H1 (cell line): ENCODE measurements around the gene GATA1. TPM values are rescaled to one million over a fixed set of nuclear protein-coding genes. Genes with fewer than 3 reads are reported as not detected.
A peak's percentile ranks its signal among the peaks of the same experiment; 100 is the strongest.

Experiments
- CTCF ChIA-PET: fragments of 300-600 bp; sonication (Branson Sonifier 250); formaldehyde crosslinking; loops from one replicate; lab custom pipeline; 2021; ENCODE audit not compliant: partially characterized antibody; lab: Charles Lee
- POLR2A ChIA-PET: fragments of 300-600 bp; sonication (Branson Sonifier 250); formaldehyde crosslinking; loops from one replicate; lab custom pipeline; 2021; ENCODE audit warnings: inconsistent platforms; ENCODE audit not compliant: partially characterized antibody; lab: Charles Lee
- DNase-seq, 2 experiments: peaks; one replicate each; pipeline versions ENCODE4 v3.0.0 to v3.0.0-alpha.2; 2010 to 2022; ENCODE audit warnings: low spot score in 2 of 2, low read depth in 1 of 2, mixed read lengths in 1 of 2
- FAIRE-seq: peaks from 2 replicates; lab custom pipeline; 2011; peaks lifted over from hg19 to GRCh38; lab: Jason Lieb, UNC
- H2AFZ ChIP-seq: 2 replicates; pipeline ENCODE4 v1.8.1; 2012; ENCODE audit warnings: low read length, inconsistent platforms
- H2AK5ac ChIP-seq: 2 replicates; pipeline ENCODE4 v1.6.1; 2013; ENCODE audit warnings: low read depth, low read length
- H2BK120ac ChIP-seq: replicated peaks from 2 replicates; pipeline ENCODE3; 2013; ENCODE audit warnings: low read depth, low read length, inconsistent platforms
- H2BK12ac ChIP-seq: 2 replicates; pipeline ENCODE4 v1.6.1; 2013; ENCODE audit warnings: low read depth, low read length
- H2BK15ac ChIP-seq: 2 replicates; pipeline ENCODE4 v1.6.1; 2013; ENCODE audit warnings: low read length
- H2BK20ac ChIP-seq: 2 replicates; pipeline ENCODE4 v1.6.1; 2013; ENCODE audit warnings: low read length
- H2BK5ac ChIP-seq: 2 replicates; pipeline ENCODE4 v1.6.1; 2013; ENCODE audit warnings: low read depth, low read length
- H3K14ac ChIP-seq: 2 replicates; pipeline ENCODE4 v1.6.1; 2013; ENCODE audit warnings: inconsistent platforms; ENCODE audit not compliant: insufficient read length
- H3K18ac ChIP-seq: 2 replicates; pipeline ENCODE4 v1.6.1; 2013; ENCODE audit warnings: low read length; ENCODE audit errors: extremely low read depth
- H3K23ac ChIP-seq: 2 replicates; pipeline ENCODE4 v1.6.1; 2013; ENCODE audit warnings: inconsistent platforms; ENCODE audit not compliant: insufficient read length
- H3K23me2 ChIP-seq: 2 replicates; pipeline ENCODE4 v1.6.1; 2013; ENCODE audit warnings: low read depth, low read length
- H3K27ac ChIP-seq: 2 replicates; pipeline ENCODE4 v1.6.1; 2011; ENCODE audit warnings: low read depth, low read length, inconsistent platforms
- H3K27me3 ChIP-seq, 4 experiments: replicated peaks in 1 of 4; 1 replicate in 1 of 4; 2 replicates in 3 of 4; pipeline versions ENCODE4 v1.6.1 to v1.8.1; 2011 to 2013; ENCODE audit warnings: low read length in 3 of 4, mild to moderate bottlenecking in 3 of 4, inconsistent platforms in 2 of 4, mixed read lengths in 2 of 4, moderate library complexity in 1 of 4; ENCODE audit not compliant: control insufficient read depth in 3 of 4, insufficient read depth in 3 of 4; ENCODE audit errors: extremely low read depth in 1 of 4
- H3K36me3 ChIP-seq, 4 experiments: 2 replicates each; pipeline versions ENCODE4 v1.6.1 to v1.8.1; 2011 to 2013; ENCODE audit warnings: mild to moderate bottlenecking in 4 of 4, low read length in 3 of 4, moderate library complexity in 2 of 4, control low read depth in 1 of 4, inconsistent platforms in 1 of 4; ENCODE audit not compliant: insufficient read depth in 4 of 4, control insufficient read depth in 2 of 4
- H3K4ac ChIP-seq: replicated peaks from 2 replicates; pipeline ENCODE3; 2013; ENCODE audit warnings: low read length, low read depth, mixed read lengths, inconsistent platforms; ENCODE audit not compliant: insufficient read length
- H3K4me1 ChIP-seq, 4 experiments: replicated peaks in 1 of 4; 1 replicate in 1 of 4; 2 replicates in 3 of 4; pipeline versions ENCODE4 v1.6.1 to v1.8.1; 2011 to 2013; ENCODE audit warnings: low read length in 3 of 4, inconsistent platforms in 2 of 4, mixed read lengths in 1 of 4; ENCODE audit not compliant: insufficient read depth in 4 of 4, control insufficient read depth in 3 of 4
- H3K4me2 ChIP-seq, 2 experiments: 2 replicates each; pipeline versions ENCODE4 v1.6.1 to v1.8.1; 2011 to 2013; ENCODE audit warnings: low read depth in 2 of 2, low read length in 2 of 2, control low read depth in 1 of 2, inconsistent platforms in 1 of 2, mild to moderate bottlenecking in 1 of 2; ENCODE audit not compliant: insufficient read depth in 1 of 2
- H3K4me3 ChIP-seq, 4 experiments: fragments of 200-600, 300-600 bp in 1 of 4; sonication (generic), shearing (Covaris generic), sonication (Bioruptor Twin) in 1 of 4; 2 replicates each; pipeline versions ENCODE4 v1.5.1 to v1.8.1; 2011 to 2016; ENCODE audit warnings: low read length in 4 of 4, low read depth in 3 of 4, control low read depth in 2 of 4, inconsistent platforms in 2 of 4, mild to moderate bottlenecking in 2 of 4, mixed read lengths in 1 of 4, moderate library complexity in 1 of 4; ENCODE audit not compliant: insufficient read depth in 2 of 4; ENCODE audit errors: extremely low read depth in 1 of 4
- H3K56ac ChIP-seq: replicated peaks from 2 replicates; pipeline ENCODE3; 2013; ENCODE audit warnings: low read depth, mild to moderate bottlenecking, mixed read lengths, low read length, inconsistent platforms; ENCODE audit not compliant: insufficient read length
- H3K79me1 ChIP-seq: 2 replicates; pipeline ENCODE4 v1.6.1; 2013; ENCODE audit warnings: low read depth, low read length, control low read depth
- H3K79me2 ChIP-seq, 2 experiments: 2 replicates each; pipeline versions ENCODE4 v1.6.1 to v1.8.1; 2012 to 2013; ENCODE audit warnings: low read length in 2 of 2, mild to moderate bottlenecking in 2 of 2, inconsistent platforms in 1 of 2; ENCODE audit not compliant: insufficient read depth in 2 of 2, control insufficient read depth in 1 of 2
- H3K9ac ChIP-seq, 4 experiments: replicated peaks in 1 of 4; 1 replicate in 1 of 4; 2 replicates in 3 of 4; pipeline versions ENCODE4 v1.6.1 to v1.8.1; 2011 to 2013; ENCODE audit warnings: low read depth in 3 of 4, low read length in 3 of 4, control low read depth in 2 of 4, mild to moderate bottlenecking in 2 of 4, moderate library complexity in 2 of 4, inconsistent platforms in 1 of 4; ENCODE audit errors: extremely low read depth in 1 of 4
- H3K9me3 ChIP-seq, 2 experiments: 2 replicates each; pipeline versions ENCODE4 v1.6.1 to v1.8.1; 2012 to 2013; ENCODE audit warnings: mild to moderate bottlenecking in 2 of 2, moderate library complexity in 2 of 2, control low read depth in 1 of 2, inconsistent platforms in 1 of 2, low read depth in 1 of 2, low read length in 1 of 2, mixed read lengths in 1 of 2; ENCODE audit not compliant: insufficient read depth in 2 of 2
- H4K20me1 ChIP-seq, 2 experiments: replicated peaks in 1 of 2; 2 replicates each; pipeline versions ENCODE3 to v1.8.1; 2011 to 2013; ENCODE audit warnings: inconsistent platforms in 2 of 2, low read length in 2 of 2, mild to moderate bottlenecking in 1 of 2; ENCODE audit not compliant: insufficient read depth in 2 of 2, control insufficient read depth in 1 of 2
- H4K5ac ChIP-seq: 2 replicates; pipeline ENCODE4 v1.6.1; 2013; ENCODE audit warnings: low read length, low read depth, mixed read lengths, inconsistent platforms; ENCODE audit not compliant: insufficient read length
- H4K8ac ChIP-seq: 2 replicates; pipeline ENCODE4 v1.8.0; 2013; ENCODE audit warnings: mild to moderate bottlenecking, moderate library complexity, low read length, inconsistent platforms; ENCODE audit not compliant: insufficient read depth; ENCODE audit errors: extremely low read depth
- H4K91ac ChIP-seq: replicated peaks from 2 replicates; pipeline ENCODE3; 2013; ENCODE audit warnings: low read length, mixed read lengths, inconsistent platforms; ENCODE audit not compliant: insufficient read length
- TCF12 ChIP-seq: IDR thresholded peaks from 2 replicates; pipeline ENCODE4 v1.6.1; 2011; ENCODE audit warnings: low read depth, mild to moderate bottlenecking, low read length
- WGBS, 2 experiments: shearing (Covaris generic) in 1 of 2; methylation state at CpG; one replicate each; pipeline versions ENCODE4 v1.1.6 to v1.1.7; 2013 to 2015; ENCODE audit warnings: low lambda C conversion rate in 2 of 2, mixed read lengths in 2 of 2, inconsistent platforms in 1 of 2, low coverage in 1 of 2, missing lambda C conversion rate in 1 of 2; ENCODE audit not compliant: insufficient replicate concordance in 2 of 2, insufficient coverage in 1 of 2, insufficient read length in 1 of 2; ENCODE audit errors: extremely low coverage in 1 of 2, missing lambda C conversion rate in 1 of 2; 5-methylcytosine and 5-hydroxymethylcytosine counted together
- polyA plus RNA-seq, 7 experiments: library from polyadenylated mRNA; depleted of rRNA in 3 of 7; stranded (reverse) in 5 of 7; unstranded in 2 of 7; fragments of >200 nt in 5 of 7; fragments of 200-250 nt in 2 of 7; gene quantifications; 1 replicate in 5 of 7; 2 replicates in 1 of 7; 4 replicates in 1 of 7; pipeline versions ENCODE4 v1.2.1 to v1.2.3, GENCODE V29; 2011 to 2013; ENCODE audit warnings: missing spikeins in 2 of 7, mixed read lengths in 2 of 7
- total RNA-seq: library from RNA; stranded (reverse); fragmentation: NEBNext Ultra II Directional; extraction: Animal tissue kit (Norgen Biotek cat#: 25700); gene quantifications from 2 replicates; pipeline ENCODE4 v1.2.1, GENCODE V29; 2021

GATA1 gene
- total and polyA plus RNA-seq, 2 of the 8 experiments (the other 6 are each of a cell fraction or from before 2014, with no cell fraction given) = 0.05 TPM; not detected in 1

GRCh38 chrX:48776818-48777439 is 9.5 kb upstream of the GATA1 start:
- ChIA-PET CTCF (interaction anchor here (0.9 kb wide), 1 partner anchor 169 kb away, joined by 3 read pairs; no protein-coding TSS in a partner anchor), POLR2A (interaction anchor here (1.2 kb wide), 1 partner anchor 8 kb away, joined by 3 read pairs; no protein-coding TSS in a partner anchor)
- no peak overlapping the region for H3K14ac ChIP-seq
- H3K18ac ChIP-seq = no peak overlapping the region
- no peak overlapping the region for H3K56ac ChIP-seq
- no peak overlapping the region for H2BK15ac ChIP-seq
- no peak overlapping the region for H3K23ac ChIP-seq
- no peak overlapping the region for H3K4ac ChIP-seq
- H3K9ac ChIP-seq = no peak overlapping the region
- H2BK120ac ChIP-seq = no peak overlapping the region
- no peaks in the 10 kb centered on the region for H3K36me3 ChIP-seq
- no peaks in the 10 kb centered on the region for H4K20me1 ChIP-seq
- H2AFZ ChIP-seq = no peak overlapping the region
- H3K23me2 ChIP-seq = no peaks in the 10 kb centered on the region
- H2BK12ac ChIP-seq = no peak overlapping the region
- 95% methylated on average over 12 of the region's 13 CpGs; no CpG with 5 or more reads in 1 of the 2 experiments for WGBS, 2 experiments
- H3K79me1 ChIP-seq = no peaks in the 10 kb centered on the region
- no peak overlapping the region for H3K27ac ChIP-seq
- no peak overlapping the region for H4K91ac ChIP-seq
- no peaks in the 10 kb centered on the region for H3K9me3 ChIP-seq
- H3K4me2 ChIP-seq = no peak overlapping the region
- FAIRE-seq (peak; percentile 83), DNase-seq (no peak)
- H2BK20ac ChIP-seq = no peak overlapping the region
- no peaks in the 10 kb centered on the region for H3K79me2 ChIP-seq
- H2AK5ac ChIP-seq = no peak overlapping the region
- H3K27me3 ChIP-seq = no peaks in the 10 kb centered on the region
- no peak overlapping the region for H3K4me3 ChIP-seq
- no peaks in the 10 kb centered on the region for H3K4me1 ChIP-seq
- no peak overlapping the region for H4K8ac ChIP-seq
- TF ChIP-seq TCF12 = no peak
- H4K5ac ChIP-seq = no peak overlapping the region
- H2BK5ac ChIP-seq = no peak overlapping the region
